Measurements from ENCODE around the gene AKR1C3.
"Not testable (repeated sequence)": the region's sequence is repeated elsewhere in the genome, so short reads cannot be mapped to it uniquely, and the experiment has no call there.

The AKR1C3 gene

GRCh38 chr10:5090551-5090950 lies 3.7 kb upstream of the AKR1C3 start:
- H3K4me3 ChIP-seq (replicated peaks; ENCODE audit: low read depth, low read length): no peak overlapping the region
- peak; percentile 72 for DNase-seq (ENCODE audit: low read depth)

GRCh38 chr10:5091196-5091595 lies 3.0 kb upstream of the AKR1C3 start:
- DNase-seq (ENCODE audit: low read depth): no peak
- no peak overlapping the region for H3K4me3 ChIP-seq (replicated peaks; ENCODE audit: low read depth, low read length)
- no peak for TF ChIP-seq CTCF (IDR thresholded peaks at IDR 0.05; ENCODE audit: low read length, missing control alignments)

More at GRCh38 chr10:5090551-5090950, 3.7 kb upstream of the AKR1C3 start:
- no peak for TF ChIP-seq CTCF (IDR thresholded peaks at IDR 0.05; ENCODE audit: low read length, missing control alignments)

- no peak overlapping the region for H3K4me3 ChIP-seq (replicated peaks; ENCODE audit: low read depth, low read length)
- TF ChIP-seq CTCF (IDR thresholded peaks at IDR 0.05; ENCODE audit: low read length, missing control alignments): no peak
- no peak for DNase-seq (ENCODE audit: low read depth)
These were observed 1.8 kb upstream of the AKR1C3 start for GRCh38 chr10:5092375-5092774.

GRCh38 chr10:5092848-5093790 lies 1.1 kb upstream of the AKR1C3 start:
- no peak overlapping the region for H3K4me3 ChIP-seq (replicated peaks; ENCODE audit: low read depth, low read length)
- DNase-seq (ENCODE audit: low read depth): no peak
- no peak for TF ChIP-seq CTCF (IDR thresholded peaks at IDR 0.05; ENCODE audit: low read length, missing control alignments)

GRCh38 chr10:5095687-5096086 lies 1.5 kb downstream of the AKR1C3 start:
- peak overlapping the region; percentile 68 for H3K4me3 ChIP-seq (replicated peaks; ENCODE audit: low read depth, low read length)
- TF ChIP-seq CTCF (IDR thresholded peaks at IDR 0.05; ENCODE audit: low read length, missing control alignments): no peak
- no peak for DNase-seq (ENCODE audit: low read depth)

GRCh38 chr10:5096108-5096507 lies 1.9 kb downstream of the AKR1C3 start:
- DNase-seq (ENCODE audit: low read depth): no peak
- H3K4me3 ChIP-seq (replicated peaks; ENCODE audit: low read depth, low read length): peak overlapping the region; percentile 68
- no peak for TF ChIP-seq CTCF (IDR thresholded peaks at IDR 0.05; ENCODE audit: low read length, missing control alignments)

- not testable (repeated sequence) for DNase-seq (ENCODE audit: low read depth); H3K4me3 ChIP-seq (replicated peaks; ENCODE audit: low read depth, low read length)
These were observed 8.3 kb downstream of the AKR1C3 start for GRCh38 chr10:5102479-5102878.

Data from fibroblast of pulmonary artery (primary cell).